Right lobe of liver (tissue), 6 donors: ENCODE measurements around the gene PRR29. TPM values are rescaled to one million over a fixed set of nuclear protein-coding genes. Genes with fewer than 3 reads are reported as not detected.

Experiments used
- ATAC-seq, 4 donors: fragments of 200-7000 bp; cut with Tn5 transposase; one replicate each; pipeline ENCODE4 v1.9.1; 2020; ENCODE audit warnings: mild to moderate bottlenecking in 4 of 4, moderate library complexity in 4 of 4
- DNase-seq, 3 donors: peaks; one replicate each; pipeline ENCODE4 v3.0.0-alpha.2; 2020
- H3K27ac ChIP-seq, 3 donors: fragments of 200-600 bp; one replicate each; pipeline ENCODE4 v1.8.0; 2022
- H3K27me3 ChIP-seq, 2 donors: fragments of 200-600 bp; one replicate each; pipeline ENCODE4 v1.8.0; 2022
- H3K36me3 ChIP-seq, 4 donors: fragments of 200-600 bp; sonication (generic) in 1 of 4; one replicate each; pipeline versions ENCODE4 v1.5.1 to v1.8.0; 2017 to 2022; ENCODE audit warnings: control low read depth in 1 of 4
- H3K4me1 ChIP-seq, 4 donors: fragments of 200-600 bp; sonication (generic) in 1 of 4; one replicate each; pipeline versions ENCODE4 v1.5.1 to v1.8.0; 2017 to 2022; ENCODE audit warnings: control low read depth in 1 of 4
- H3K4me3 ChIP-seq, 3 donors: fragments of 200-600 bp; one replicate each; pipeline ENCODE4 v1.8.0; 2022
- H3K9me3 ChIP-seq, 4 donors: fragments of 200-600 bp; sonication (generic) in 1 of 4; one replicate each; pipeline versions ENCODE4 v1.5.1 to v1.8.0; 2017 to 2022; ENCODE audit warnings: control low read depth in 1 of 4
- POLR2A ChIP-seq: fragments of 450-650 bp; IDR thresholded peaks from one replicate; pipeline ENCODE4 v1.6.1; 2017; ENCODE audit warnings: antibody characterized with exemption, mild to moderate bottlenecking
- WGBS: methylation state at CpG from one replicate; pipeline ENCODE4 v1.1.6; 2018; ENCODE audit warnings: low coverage, low lambda C conversion rate; ENCODE audit not compliant: insufficient coverage; ENCODE audit errors: missing lambda C conversion rate; 5-methylcytosine and 5-hydroxymethylcytosine counted together
- intact Hi-C, 2 donors: fragments of 100-400 bp; cut with DNase I; formaldehyde crosslinking; loops; one replicate each; pipeline versions ENCODE4 v1.11.2 to v1.14.1; 2022
- total RNA-seq, 6 experiments: library from RNA; depleted of rRNA in 2 of 6; stranded (reverse); fragments of >200 nt in 2 of 6; fragmentation: NEBNext Ultra II Directional in 3 of 6; extraction: Animal tissue kit (Norgen Biotek cat#: 25700) in 3 of 6; gene quantifications; one replicate each; pipeline versions ENCODE4 v1.1.0 to v1.2.4, GENCODE V29; 2016 to 2023
- TF ChIP-seq, protein P1 (sequence below), 4 donors: fragments of 200-600 bp in 3 of 4; fragments of 450-650 bp in 1 of 4; IDR thresholded peaks; one replicate each; pipeline versions ENCODE4 v1.5.1 to v1.8.0; 2016 to 2022; ENCODE audit warnings: antibody characterized with exemption in 4 of 4, mild to moderate bottlenecking in 2 of 4
- donor health status: DM: no; HTN: yes; CAD: no.
- donor health status: DM: no; HTN: no; CAD: no.
- donor health status: DM: no; HTN: no; CAD: no.
- donor health status: DM: no; HTN: yes; CAD: no.
- donor health status: DM: no; HTN: yes; CAD: no.

PRR29 gene
- total RNA-seq, 6 experiments from 2014 or later: 0.07 to 0.33 (median 0.12) TPM; not detected in 3

DNA sequence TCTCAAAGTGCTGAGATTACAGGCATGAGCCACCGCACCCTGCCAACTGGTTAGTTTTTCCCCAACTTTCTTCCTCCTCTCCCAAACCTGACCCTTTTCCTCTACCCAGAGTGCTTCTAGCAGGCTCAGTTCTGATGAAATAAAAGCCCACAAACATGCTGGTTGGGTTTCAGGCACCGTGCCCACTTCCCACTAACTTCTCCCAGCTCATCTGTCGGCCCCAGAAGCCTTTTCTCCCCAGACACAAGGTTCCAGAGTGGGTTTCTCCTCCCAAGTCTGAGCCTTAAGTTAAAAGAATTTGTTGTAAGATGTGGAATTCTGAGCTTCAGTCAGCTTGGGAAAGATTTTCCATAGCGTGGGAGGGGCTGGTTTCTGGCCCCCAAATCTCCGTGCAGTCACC lies 13.9 kb upstream of the PRR29 start:
- intact Hi-C loops: no loop called here
- Histone ChIP-seq H3K36me3 (no peaks in the 10 kb centered on the region), H3K4me3 (no peak overlapping the region), H3K9me3 (no peaks in the 10 kb centered on the region), H3K27ac (no peak overlapping the region), H3K4me1 (no peaks in the 10 kb centered on the region), H3K27me3 (no peaks in the 10 kb centered on the region)
- TF ChIP-seq POLR2A: no peak
- TF ChIP-seq, protein P1, sequence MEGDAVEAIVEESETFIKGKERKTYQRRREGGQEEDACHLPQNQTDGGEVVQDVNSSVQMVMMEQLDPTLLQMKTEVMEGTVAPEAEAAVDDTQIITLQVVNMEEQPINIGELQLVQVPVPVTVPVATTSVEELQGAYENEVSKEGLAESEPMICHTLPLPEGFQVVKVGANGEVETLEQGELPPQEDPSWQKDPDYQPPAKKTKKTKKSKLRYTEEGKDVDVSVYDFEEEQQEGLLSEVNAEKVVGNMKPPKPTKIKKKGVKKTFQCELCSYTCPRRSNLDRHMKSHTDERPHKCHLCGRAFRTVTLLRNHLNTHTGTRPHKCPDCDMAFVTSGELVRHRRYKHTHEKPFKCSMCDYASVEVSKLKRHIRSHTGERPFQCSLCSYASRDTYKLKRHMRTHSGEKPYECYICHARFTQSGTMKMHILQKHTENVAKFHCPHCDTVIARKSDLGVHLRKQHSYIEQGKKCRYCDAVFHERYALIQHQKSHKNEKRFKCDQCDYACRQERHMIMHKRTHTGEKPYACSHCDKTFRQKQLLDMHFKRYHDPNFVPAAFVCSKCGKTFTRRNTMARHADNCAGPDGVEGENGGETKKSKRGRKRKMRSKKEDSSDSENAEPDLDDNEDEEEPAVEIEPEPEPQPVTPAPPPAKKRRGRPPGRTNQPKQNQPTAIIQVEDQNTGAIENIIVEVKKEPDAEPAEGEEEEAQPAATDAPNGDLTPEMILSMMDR (IDR thresholded peaks at IDR 0.05): no peak
- ATAC-seq (no peak), DNase-seq (no peak)
- 53% methylated on average over 3 of the region's 5 CpGs for WGBS

DNA sequence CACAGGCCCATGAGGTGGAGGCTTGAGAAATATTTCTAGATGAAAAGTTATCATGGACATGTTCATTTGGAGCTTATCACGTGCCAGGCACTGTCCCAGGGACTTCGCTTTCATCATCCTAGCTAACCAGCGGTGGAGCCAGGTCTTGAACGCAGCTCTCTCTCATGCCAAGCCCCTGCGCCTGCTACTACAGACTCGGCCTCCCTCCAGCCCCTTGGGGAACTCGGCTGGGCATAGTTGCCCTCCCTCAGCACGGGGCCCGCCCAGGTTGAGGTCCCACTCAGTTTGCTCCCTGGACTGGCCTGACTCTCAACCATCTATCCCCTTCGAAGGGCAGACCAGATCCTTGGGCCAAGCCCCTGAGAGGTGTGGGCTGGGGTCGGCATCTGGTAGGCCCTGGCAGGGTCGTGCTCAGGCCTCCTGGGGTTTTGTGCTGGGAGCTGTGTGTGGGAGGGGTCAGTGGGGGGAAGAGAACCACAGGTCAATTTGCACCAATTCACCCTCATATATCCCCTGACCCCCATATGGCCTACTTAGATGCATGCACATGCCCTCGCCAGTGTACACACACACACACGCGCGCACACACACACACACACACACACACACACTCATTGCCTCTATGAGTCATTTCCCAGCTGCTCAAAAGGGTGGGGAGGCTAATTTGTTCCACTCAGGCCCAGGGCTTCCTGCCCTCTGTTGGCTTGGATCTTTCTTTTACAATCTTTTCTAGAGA lies 13.3 kb upstream of the PRR29 start:
- no peak for DNase-seq
- Histone ChIP-seq H3K27ac (no peak overlapping the region), H3K27me3 (no peaks in the 10 kb centered on the region), H3K9me3 (no peaks in the 10 kb centered on the region), H3K4me1 (no peaks in the 10 kb centered on the region), H3K36me3 (no peaks in the 10 kb centered on the region), H3K4me3 (no peak overlapping the region)
- intact Hi-C loops: no loop called here
- WGBS: 76% methylated on average over 4 of the region's 16 CpGs
- no peak for TF ChIP-seq POLR2A
- peak; percentile 65 to 79 (median 72) for ATAC-seq

DNA sequence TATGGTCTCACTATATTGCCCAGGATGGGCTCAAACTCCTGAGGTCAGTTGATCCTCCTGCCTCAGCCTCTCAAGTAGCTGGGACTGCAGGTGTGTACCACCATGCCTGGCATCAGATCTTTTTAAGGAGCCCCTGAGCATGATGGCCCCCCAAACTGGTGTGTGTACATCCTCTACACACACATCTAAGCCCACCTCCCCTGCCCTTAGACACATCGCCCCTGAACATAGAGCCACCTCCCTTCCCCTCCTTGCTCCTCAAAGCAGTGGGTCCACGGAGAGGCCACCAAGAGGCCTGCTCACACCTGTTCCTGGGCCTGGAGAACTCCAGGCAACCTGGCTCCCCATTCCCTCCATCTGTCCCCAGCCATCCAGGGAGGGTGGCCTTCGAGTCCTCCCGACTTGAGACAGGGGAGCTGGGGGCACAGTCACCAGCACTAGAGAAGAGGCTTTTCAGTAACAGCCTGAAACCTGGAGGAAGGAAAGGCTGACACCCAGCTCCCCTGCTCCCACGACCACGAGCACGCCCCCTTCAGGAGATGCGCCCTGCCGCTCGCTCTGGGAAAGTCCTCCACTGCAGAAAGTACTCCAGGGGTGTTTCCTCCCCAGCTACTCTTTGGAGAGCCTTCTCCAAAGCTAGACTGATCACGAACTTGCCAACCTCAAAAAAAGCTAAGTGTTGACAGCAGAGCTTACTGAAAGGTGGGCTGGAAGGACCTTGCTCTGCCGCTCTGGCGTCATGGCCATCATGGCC lies 12.6 kb upstream of the PRR29 start:
- DNase-seq: no peak

DNA sequence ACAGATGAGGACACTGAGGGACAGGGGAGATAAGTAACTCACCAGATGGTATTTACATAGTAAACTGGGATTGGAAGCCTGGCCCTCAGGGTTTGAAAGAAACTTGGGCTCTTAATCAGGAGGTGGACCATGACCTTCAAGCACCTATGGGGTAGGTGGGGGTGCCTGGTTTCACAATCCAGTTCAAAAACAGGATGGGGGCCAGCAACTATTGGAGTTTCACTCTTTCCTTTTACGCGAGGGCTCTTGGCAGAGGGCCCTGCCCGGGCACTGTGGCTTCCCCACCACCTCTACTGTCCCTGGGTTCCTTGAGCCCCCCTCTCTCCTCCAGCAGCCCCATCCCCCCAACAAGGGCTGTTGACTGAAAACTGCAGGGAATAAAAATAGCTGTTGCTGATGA lies 11.3 kb upstream of the PRR29 start:
- H3K36me3 ChIP-seq: no peaks in the 10 kb centered on the region
- no peaks in the 10 kb centered on the region for H3K27me3 ChIP-seq
- intact Hi-C loops: no loop called here
- TF ChIP-seq, protein P1 (IDR thresholded peaks at IDR 0.05): no peak
- TF ChIP-seq POLR2A: no peak
- 20% methylated on average over 2 of the region's 3 CpGs for WGBS
- no peaks in the 10 kb centered on the region for H3K9me3 ChIP-seq
- ATAC-seq (no peak), DNase-seq (no peak)
- H3K27ac ChIP-seq: no peak overlapping the region
- H3K4me1 ChIP-seq: no peaks in the 10 kb centered on the region
- H3K4me3 ChIP-seq: no peak overlapping the region

More for the DNA sequence above, 12.6 kb upstream of the PRR29 start:
- Histone ChIP-seq H3K4me1 (no peaks in the 10 kb centered on the region), H3K9me3 (no peaks in the 10 kb centered on the region), H3K27ac (no peak overlapping the region), H3K36me3 (no peaks in the 10 kb centered on the region), H3K4me3 (no peak overlapping the region), H3K27me3 (no peaks in the 10 kb centered on the region)
- ATAC-seq: no peak
- TF ChIP-seq, protein P1 (IDR thresholded peaks at IDR 0.05): no peak
- TF ChIP-seq POLR2A: no peak
- intact Hi-C loops: no loop called here
- 72% methylated on average over 8 of the region's 13 CpGs for WGBS
